Measurements from ENCODE around the gene KCTD3. TPM values are rescaled to one million over a fixed set of nuclear protein-coding genes. Genes with fewer than 3 reads are reported as not detected.

KCTD3 gene
- polyA plus RNA-seq, 1 donor (not counting 4 experiments of a cell fraction or from before 2014, with no cell fraction given) = 43.4 TPM

GRCh38 chr1:215545096-215545495 lies 22.0 kb upstream of the KCTD3 start:
- H3K36me3 ChIP-seq (ENCODE audit: control insufficient read depth in 2 of 2, extremely low read depth in 1 of 2, insufficient read depth in 2 of 2, low read length in 2 of 2) = no peaks in the 10 kb centered on the region
- H3K4me3 ChIP-seq (ENCODE audit: control insufficient read depth in 2 of 3, extremely low read depth in 1 of 3, insufficient read depth in 2 of 3, low read depth in 1 of 3, low read length in 3 of 3) = no peak overlapping the region
- DNase-seq (ENCODE audit: low read depth, low spot score) (no peak), FAIRE-seq (no peak)
- H3K4me1 ChIP-seq (ENCODE audit: control insufficient read depth, extremely low read depth, insufficient read depth, low read length) = peaks cover 5% of the 10 kb centered on the region
- no peaks in the 10 kb centered on the region for H4K20me1 ChIP-seq (ENCODE audit: control insufficient read depth, extremely low read depth, insufficient read depth, low read length)
- no peaks in the 10 kb centered on the region for H3K9me1 ChIP-seq (ENCODE audit: control insufficient read depth, extremely low read depth, insufficient read depth, low read length)
- no peaks in the 10 kb centered on the region for H3K27me3 ChIP-seq (ENCODE audit: control insufficient read depth, extremely low read depth, insufficient read depth, low read length)
- no peak for TF ChIP-seq CTCF (optimal IDR thresholded peaks at IDR 0.05 in 1 of 3, IDR thresholded peaks at IDR 0.05 in 1 of 3, conservative IDR thresholded peaks at IDR 0.05 in 1 of 3; ENCODE audit: extremely low read depth in 1 of 3, insufficient read depth in 2 of 3, low read length in 3 of 3)
- dilution Hi-C loops (cut with MboI; ENCODE audit: extremely low pct_ligation_motif_present, low sequenced_read_pairs) = loop anchor here (25.0 kb wide), 2 partner anchors 733 to 883 kb away; no protein-coding TSS in a partner anchor
- no peaks in the 10 kb centered on the region for H3K79me2 ChIP-seq (ENCODE audit: control insufficient read depth, insufficient read depth, low read length)
- H2AFZ ChIP-seq (ENCODE audit: control insufficient read depth, low read length) = no peak overlapping the region
- H3K9me3 ChIP-seq (ENCODE audit: control insufficient read depth, low read depth, low read length) = no peaks in the 10 kb centered on the region
- no peak overlapping the region for H3K4me2 ChIP-seq (ENCODE audit: control insufficient read depth, extremely low read depth, insufficient read depth, low read depth, low read length)
- no peak overlapping the region for H3K27ac ChIP-seq (ENCODE audit: control insufficient read depth, insufficient read depth, low read length)
- H3K9ac ChIP-seq (ENCODE audit: control insufficient read depth, extremely low read depth, insufficient read depth, low read length) = no peak overlapping the region

- FAIRE-seq = no peak
- dilution Hi-C loops (cut with MboI; ENCODE audit: extremely low pct_ligation_motif_present, low sequenced_read_pairs) = loop anchor here (25.0 kb wide), 2 partner anchors 735 to 885 kb away; no protein-coding TSS in a partner anchor
These were observed 20.1 kb upstream of the KCTD3 start for GRCh38 chr1:215547011-215547410.

More at GRCh38 chr1:215547011-215547410, 20.1 kb upstream of the KCTD3 start:
- H3K79me2 ChIP-seq (ENCODE audit: control insufficient read depth, insufficient read depth, low read length) = no peaks in the 10 kb centered on the region
- H3K4me1 ChIP-seq (ENCODE audit: control insufficient read depth, extremely low read depth, insufficient read depth, low read length) = peaks cover 5% of the 10 kb centered on the region
- no peak overlapping the region for H3K9ac ChIP-seq (ENCODE audit: control insufficient read depth, extremely low read depth, insufficient read depth, low read length)
- H3K27me3 ChIP-seq (ENCODE audit: control insufficient read depth, extremely low read depth, insufficient read depth, low read length) = no peaks in the 10 kb centered on the region
- H3K27ac ChIP-seq (ENCODE audit: control insufficient read depth, insufficient read depth, low read length) = no peak overlapping the region
- H3K9me3 ChIP-seq (ENCODE audit: control insufficient read depth, low read depth, low read length) = no peaks in the 10 kb centered on the region
- TF ChIP-seq CTCF (optimal IDR thresholded peaks at IDR 0.05 in 1 of 3, IDR thresholded peaks at IDR 0.05 in 1 of 3, conservative IDR thresholded peaks at IDR 0.05 in 1 of 3; ENCODE audit: extremely low read depth in 1 of 3, insufficient read depth in 2 of 3, low read length in 3 of 3) (no peak), EZH2 (IDR thresholded peaks at IDR 0.05; ENCODE audit: low read length) (no peak)
- no peak for DNase-seq (ENCODE audit: low read depth, low spot score)
- no peaks in the 10 kb centered on the region for H3K36me3 ChIP-seq (ENCODE audit: control insufficient read depth in 2 of 2, extremely low read depth in 1 of 2, insufficient read depth in 2 of 2, low read length in 2 of 2)
- H3K4me2 ChIP-seq (ENCODE audit: control insufficient read depth, extremely low read depth, insufficient read depth, low read depth, low read length) = no peak overlapping the region
- no peak overlapping the region for H3K4me3 ChIP-seq (ENCODE audit: control insufficient read depth in 2 of 3, extremely low read depth in 1 of 3, insufficient read depth in 2 of 3, low read depth in 1 of 3, low read length in 3 of 3)
- H3K9me1 ChIP-seq (ENCODE audit: control insufficient read depth, extremely low read depth, insufficient read depth, low read length) = no peaks in the 10 kb centered on the region
- no peaks in the 10 kb centered on the region for H4K20me1 ChIP-seq (ENCODE audit: control insufficient read depth, extremely low read depth, insufficient read depth, low read length)
- no peak overlapping the region for H2AFZ ChIP-seq (ENCODE audit: control insufficient read depth, low read length)
